ENCODE measurements around the gene SOWAHA.

DNA sequence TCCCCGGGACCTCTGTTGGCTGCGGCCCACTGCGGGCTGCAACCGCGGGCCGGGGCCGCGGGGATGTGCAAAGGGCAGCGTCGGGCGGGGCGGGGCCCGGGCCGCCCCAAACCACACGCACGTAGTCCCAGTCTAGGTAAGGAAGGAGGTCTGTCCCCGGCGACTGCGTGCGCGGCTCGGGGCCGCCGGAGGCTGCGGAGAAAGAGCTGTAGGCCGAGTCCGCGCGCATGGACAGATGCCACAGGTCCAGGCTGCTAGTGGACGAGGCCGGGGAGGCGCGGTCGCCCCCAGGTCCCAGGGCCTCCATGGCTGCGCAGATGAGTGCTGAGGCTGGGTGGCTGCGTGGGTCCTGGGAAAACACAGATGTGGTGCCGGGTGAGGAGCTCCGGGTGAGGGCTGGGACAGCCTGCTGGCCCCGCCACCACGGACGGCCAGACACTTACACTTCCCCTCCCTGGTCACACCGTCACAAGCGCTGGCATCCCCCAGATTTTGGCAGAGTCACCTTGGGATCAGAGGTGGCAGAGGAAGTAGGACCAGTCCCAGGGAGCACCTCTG is 12.8 kb downstream of the SOWAHA start:
- TF ChIP-seq, protein P1, sequence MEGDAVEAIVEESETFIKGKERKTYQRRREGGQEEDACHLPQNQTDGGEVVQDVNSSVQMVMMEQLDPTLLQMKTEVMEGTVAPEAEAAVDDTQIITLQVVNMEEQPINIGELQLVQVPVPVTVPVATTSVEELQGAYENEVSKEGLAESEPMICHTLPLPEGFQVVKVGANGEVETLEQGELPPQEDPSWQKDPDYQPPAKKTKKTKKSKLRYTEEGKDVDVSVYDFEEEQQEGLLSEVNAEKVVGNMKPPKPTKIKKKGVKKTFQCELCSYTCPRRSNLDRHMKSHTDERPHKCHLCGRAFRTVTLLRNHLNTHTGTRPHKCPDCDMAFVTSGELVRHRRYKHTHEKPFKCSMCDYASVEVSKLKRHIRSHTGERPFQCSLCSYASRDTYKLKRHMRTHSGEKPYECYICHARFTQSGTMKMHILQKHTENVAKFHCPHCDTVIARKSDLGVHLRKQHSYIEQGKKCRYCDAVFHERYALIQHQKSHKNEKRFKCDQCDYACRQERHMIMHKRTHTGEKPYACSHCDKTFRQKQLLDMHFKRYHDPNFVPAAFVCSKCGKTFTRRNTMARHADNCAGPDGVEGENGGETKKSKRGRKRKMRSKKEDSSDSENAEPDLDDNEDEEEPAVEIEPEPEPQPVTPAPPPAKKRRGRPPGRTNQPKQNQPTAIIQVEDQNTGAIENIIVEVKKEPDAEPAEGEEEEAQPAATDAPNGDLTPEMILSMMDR (IDR thresholded peaks at IDR 0.05; ENCODE audit: low read depth, low read length), result no peak
- no peak for TF ChIP-seq POLR2A (IDR thresholded peaks at IDR 0.05; ENCODE audit: extremely low read depth, insufficient read length)
- TF ChIP-seq MYC (IDR thresholded peaks at IDR 0.05; ENCODE audit: low read depth, low read length), result no peak

All from NB4 (cell line).